Neural progenitor cell (in vitro differentiated cells): Measurements from ENCODE around the gene JPH3.

Experiments
- EZH2 ChIP-seq: fragments of 200-600 bp; sonication (generic); IDR thresholded peaks from 2 replicates; pipeline ENCODE4 v1.6.1; 2017; ENCODE audit warnings: antibody characterized with exemption, mild to moderate bottlenecking, moderate library complexity
- EZH2phosphoT487 ChIP-seq: fragments of 200-600 bp; sonication (generic); IDR thresholded peaks from 2 replicates; pipeline ENCODE4 v1.6.1; 2017; ENCODE audit warnings: antibody characterized with exemption
- TF ChIP-seq, protein P1 (sequence below): fragments of 200-600 bp; sonication (generic); IDR thresholded peaks from 2 replicates; pipeline ENCODE4 v1.5.1; 2017; ENCODE audit warnings: antibody characterized with exemption, mild to moderate bottlenecking

DNA sequence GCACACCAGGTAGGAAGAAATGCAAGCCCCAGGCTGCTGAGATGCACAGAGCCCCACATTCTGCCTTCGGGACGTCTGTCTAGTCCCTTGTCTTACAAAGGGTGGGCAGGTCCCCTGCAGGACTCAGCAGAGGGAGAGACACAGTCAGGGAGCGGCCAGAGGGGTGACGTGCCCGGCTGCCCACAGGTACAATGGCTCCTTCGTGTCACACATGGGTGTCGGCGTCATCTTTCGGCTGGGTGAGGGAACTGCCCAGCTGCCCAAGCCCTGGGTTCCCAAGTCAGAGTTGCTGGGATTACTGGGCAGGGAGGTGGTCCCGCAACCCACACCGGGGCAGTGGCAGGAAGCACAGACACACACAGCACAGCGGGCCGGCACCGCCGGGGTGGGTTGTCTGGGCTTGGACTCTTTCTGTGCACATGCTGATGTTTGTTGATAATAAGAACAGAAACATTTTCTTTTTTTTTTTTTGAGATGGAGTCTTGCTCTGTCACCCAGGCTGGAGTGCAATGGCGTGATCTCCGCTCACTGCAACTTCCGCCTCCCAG is 80.6 kb downstream of the JPH3 start:
- TF ChIP-seq, protein P1, sequence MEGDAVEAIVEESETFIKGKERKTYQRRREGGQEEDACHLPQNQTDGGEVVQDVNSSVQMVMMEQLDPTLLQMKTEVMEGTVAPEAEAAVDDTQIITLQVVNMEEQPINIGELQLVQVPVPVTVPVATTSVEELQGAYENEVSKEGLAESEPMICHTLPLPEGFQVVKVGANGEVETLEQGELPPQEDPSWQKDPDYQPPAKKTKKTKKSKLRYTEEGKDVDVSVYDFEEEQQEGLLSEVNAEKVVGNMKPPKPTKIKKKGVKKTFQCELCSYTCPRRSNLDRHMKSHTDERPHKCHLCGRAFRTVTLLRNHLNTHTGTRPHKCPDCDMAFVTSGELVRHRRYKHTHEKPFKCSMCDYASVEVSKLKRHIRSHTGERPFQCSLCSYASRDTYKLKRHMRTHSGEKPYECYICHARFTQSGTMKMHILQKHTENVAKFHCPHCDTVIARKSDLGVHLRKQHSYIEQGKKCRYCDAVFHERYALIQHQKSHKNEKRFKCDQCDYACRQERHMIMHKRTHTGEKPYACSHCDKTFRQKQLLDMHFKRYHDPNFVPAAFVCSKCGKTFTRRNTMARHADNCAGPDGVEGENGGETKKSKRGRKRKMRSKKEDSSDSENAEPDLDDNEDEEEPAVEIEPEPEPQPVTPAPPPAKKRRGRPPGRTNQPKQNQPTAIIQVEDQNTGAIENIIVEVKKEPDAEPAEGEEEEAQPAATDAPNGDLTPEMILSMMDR, result no peak
- TF ChIP-seq EZH2 (no peak), EZH2phosphoT487 (no peak)
